Left lung (tissue), 10 donors: Measurements from ENCODE around the gene ANGEL2. TPM values are rescaled to one million over a fixed set of nuclear protein-coding genes. Genes with fewer than 3 reads are reported as not detected.

Source experiments
- ATAC-seq: fragments of 200-7000 bp; cut with Tn5 transposase; one replicate; pipeline ENCODE4 v1.9.1; 2020; ENCODE audit warnings: moderate library complexity
- DNase-seq, 4 donors: peaks; one replicate each; pipeline ENCODE4 v3.0.0-alpha.2; 2013 to 2020
- H3K27ac ChIP-seq, 2 donors: fragments of 200-600 bp; sonication (generic) in 1 of 2; one replicate each; pipeline versions ENCODE4 v1.5.0 to v1.8.0; 2020 to 2021
- H3K27me3 ChIP-seq, 2 donors: fragments of 200-600 bp; sonication (generic) in 1 of 2; one replicate each; pipeline versions ENCODE4 v1.5.0 to v1.8.0; 2020 to 2021
- H3K36me3 ChIP-seq, 2 donors: fragments of 200-600 bp; sonication (generic) in 1 of 2; one replicate each; pipeline versions ENCODE4 v1.5.0 to v1.8.0; 2020 to 2021
- H3K4me1 ChIP-seq, 2 donors: fragments of 200-600 bp; one replicate each; pipeline ENCODE4 v1.8.0; 2021
- H3K4me3 ChIP-seq, 2 donors: fragments of 200-600 bp; sonication (generic) in 1 of 2; one replicate each; pipeline versions ENCODE4 v1.5.0 to v1.8.0; 2020 to 2021; ENCODE audit warnings: mild to moderate bottlenecking in 1 of 2
- H3K9me3 ChIP-seq, 2 donors: fragments of 200-600 bp; sonication (generic) in 1 of 2; one replicate each; pipeline versions ENCODE4 v1.5.0 to v1.8.0; 2020 to 2021
- CTCF ChIP-seq, 2 donors: fragments of 200-600 bp; sonication (generic) in 1 of 2; IDR thresholded peaks; one replicate each; pipeline versions ENCODE4 v1.5.0 to v1.8.0; 2021; ENCODE audit warnings: antibody characterized with exemption in 2 of 2
- intact Hi-C, 2 donors: fragments of 100-400 bp; cut with DNase I; formaldehyde crosslinking; loops; one replicate each; pipeline versions ENCODE4 v1.11.2 to v1.14.2; 2022
- polyA plus RNA-seq, 6 donors: library from polyadenylated mRNA; unstranded; fragments of 120-200 nt; gene quantifications; one replicate each; pipeline ENCODE4 v1.2.1, GENCODE V29; 2013; ENCODE audit not compliant: insufficient read length in 6 of 6
- total RNA-seq, 2 donors: library from RNA; stranded (reverse); fragmentation: NEBNext Ultra II Directional; extraction: Animal tissue kit (Norgen Biotek cat#: 25700); gene quantifications; one replicate each; pipeline ENCODE4 v1.2.1, GENCODE V29; 2021
- donor health status: DM: no; HTN: yes; CAD: no.
- donor health status: DM: no; HTN: no; CAD: no.

Gene ANGEL2
- total and polyA plus RNA-seq, 8 donors, result 24.0 to 56.9 (median 44.8) TPM

DNA sequence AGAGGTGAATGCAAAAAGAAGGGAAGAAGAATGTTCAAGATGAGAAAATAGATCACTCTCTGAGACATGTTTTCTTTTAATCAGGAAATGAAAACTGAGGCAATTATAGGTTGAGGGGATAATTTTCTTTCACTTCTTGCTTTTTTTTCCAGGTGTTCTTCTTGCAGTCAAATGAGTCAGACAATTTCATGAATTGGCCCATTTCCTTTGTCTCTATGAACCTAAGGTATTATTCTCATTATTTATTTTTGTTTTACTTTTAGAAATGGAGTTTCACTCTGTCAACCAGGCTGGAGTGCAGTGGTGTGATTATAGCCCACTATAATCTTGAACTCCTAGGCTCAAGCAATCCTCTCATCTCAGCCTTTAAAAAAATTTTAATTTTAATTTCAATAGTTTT lies 68.8 kb downstream of the ANGEL2 start:
- Histone ChIP-seq H3K27me3 (peaks cover 5 to 30% of the 10 kb centered on the region in 2 donors), H3K4me1 (peaks cover 5 to 21% of the 10 kb centered on the region in 2 donors), H3K4me3 (no peak overlapping the region), H3K9me3 (no peaks in the 10 kb centered on the region), H3K36me3 (no peaks in the 10 kb centered on the region), H3K27ac (no peak overlapping the region)
- DNase-seq, result no peak
- ATAC-seq, result no peak
- intact Hi-C loops, result no loop called here
- TF ChIP-seq CTCF (IDR thresholded peaks at IDR 0.05), result no peak

DNA sequence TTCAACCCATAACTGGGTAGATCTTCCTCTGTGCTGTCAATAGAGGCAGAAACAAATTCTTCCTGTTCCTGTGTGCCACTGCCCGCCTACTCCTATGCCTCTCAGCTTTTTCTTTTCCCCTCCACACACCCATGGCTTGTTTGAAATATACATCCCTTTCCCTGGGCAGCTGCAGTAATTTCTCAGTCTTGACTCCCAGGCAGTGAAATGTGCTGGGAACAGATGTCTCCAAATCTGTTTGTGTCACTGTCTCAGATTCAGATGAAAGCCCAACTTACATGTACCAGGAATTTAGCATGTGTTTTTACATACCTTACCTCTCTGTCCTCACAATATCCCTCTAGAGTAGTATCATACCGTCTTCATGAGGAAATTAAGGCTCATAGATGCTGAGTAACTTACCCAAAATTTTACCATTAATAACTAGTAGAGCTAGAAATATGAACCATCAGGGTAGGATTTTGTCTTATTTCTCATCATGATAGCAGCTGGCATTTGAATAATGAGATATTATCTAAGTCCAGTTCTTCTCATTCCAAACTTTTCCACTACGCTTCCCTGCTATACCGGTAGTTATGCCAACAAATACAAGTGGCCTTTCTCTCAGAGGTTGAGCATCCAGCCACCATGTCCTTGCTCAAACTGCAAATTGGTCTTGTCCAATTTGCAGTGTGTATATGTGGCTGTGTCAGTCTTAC lies 70.1 kb downstream of the ANGEL2 start:
- Histone ChIP-seq H3K4me3 (no peak overlapping the region), H3K4me1 (peaks cover 0 to 9% of the 10 kb centered on the region in 2 donors), H3K27me3 (peaks cover 0 to 17% of the 10 kb centered on the region in 2 donors), H3K36me3 (no peaks in the 10 kb centered on the region), H3K27ac (no peak overlapping the region), H3K9me3 (peaks cover 0 to 3% of the 10 kb centered on the region in 2 donors)
- DNase-seq (no peak), ATAC-seq (no peak)
- TF ChIP-seq CTCF (IDR thresholded peaks at IDR 0.05), result no peak
- intact Hi-C loops, result no loop called here

DNA sequence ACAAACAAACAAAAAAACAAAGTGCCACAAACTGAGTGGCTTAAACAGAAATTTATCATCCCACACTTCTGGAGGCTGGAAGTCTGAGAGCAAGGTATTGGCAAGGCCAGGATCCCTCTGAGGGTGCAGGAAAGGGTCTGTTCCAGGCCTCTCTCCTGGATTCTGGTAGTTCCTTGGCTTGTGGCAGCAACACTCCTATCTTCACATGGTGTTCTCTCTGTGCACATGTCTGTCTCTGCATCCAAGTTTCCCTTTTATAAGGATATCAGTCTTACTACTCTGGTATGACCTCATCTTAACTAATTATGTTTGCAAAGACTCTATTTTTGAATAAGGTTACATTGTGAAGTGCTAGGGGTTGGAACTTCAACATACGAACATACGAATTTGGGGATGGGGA lies 70.6 kb downstream of the ANGEL2 start:
- no peak for ATAC-seq
- intact Hi-C loops, result no loop called here
- peaks cover 0 to 3% of the 10 kb centered on the region in 2 donors for H3K4me1 ChIP-seq
- H3K27ac ChIP-seq, result no peak overlapping the region
- peaks cover 0 to 12% of the 10 kb centered on the region in 2 donors for H3K27me3 ChIP-seq
- H3K4me3 ChIP-seq, result no peak overlapping the region
- peaks cover 0 to 9% of the 10 kb centered on the region in 2 donors for H3K9me3 ChIP-seq
- no peak for DNase-seq
- TF ChIP-seq CTCF (IDR thresholded peaks at IDR 0.05), result no peak
- no peaks in the 10 kb centered on the region for H3K36me3 ChIP-seq

DNA sequence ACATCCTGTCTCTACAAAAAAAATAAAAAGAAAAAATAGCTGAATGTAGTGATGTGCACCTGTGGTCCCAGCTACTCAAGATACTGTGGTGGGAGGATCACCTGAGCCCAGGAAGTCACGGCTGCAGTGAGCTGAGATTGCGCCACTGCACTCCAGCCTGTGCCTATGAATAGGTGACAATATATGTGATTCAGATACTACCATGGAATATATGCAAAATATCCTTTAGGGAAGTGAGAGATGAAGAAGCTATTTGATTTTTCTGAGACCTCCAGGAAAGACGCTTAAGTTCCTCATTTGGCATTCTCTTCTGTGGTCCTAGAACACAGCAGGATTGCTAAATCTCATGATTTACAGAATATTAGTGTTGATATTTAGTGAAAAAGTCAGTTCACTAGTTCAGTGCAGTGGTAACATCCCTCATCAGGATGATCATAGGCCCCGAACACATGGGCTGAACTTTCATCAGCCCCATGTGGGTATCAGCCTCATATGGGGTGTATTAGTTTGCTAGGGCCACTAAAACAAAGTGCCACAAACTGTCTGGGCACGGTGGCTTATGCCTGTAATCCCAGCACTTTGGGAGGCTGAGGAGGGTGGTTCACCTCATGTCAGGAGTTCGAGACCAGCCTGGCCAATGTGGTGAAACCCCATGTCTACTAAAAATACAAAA lies 71.3 kb downstream of the ANGEL2 start:
- ATAC-seq (no peak), DNase-seq (no peak)
- no peak overlapping the region for H3K27ac ChIP-seq
- H3K4me3 ChIP-seq, result no peak overlapping the region
- TF ChIP-seq CTCF (IDR thresholded peaks at IDR 0.05), result no peak
- peaks cover 0 to 5% of the 10 kb centered on the region in 2 donors for H3K27me3 ChIP-seq
- intact Hi-C loops, result no loop called here
- H3K4me1 ChIP-seq, result no peaks in the 10 kb centered on the region
- peaks cover 0 to 14% of the 10 kb centered on the region in 2 donors for H3K9me3 ChIP-seq
- H3K36me3 ChIP-seq, result no peaks in the 10 kb centered on the region

- Histone ChIP-seq H3K36me3 (no peaks in the 10 kb centered on the region), H3K27me3 (no peaks in the 10 kb centered on the region), H3K27ac (no peak overlapping the region), H3K9me3 (peaks cover 0 to 14% of the 10 kb centered on the region in 2 donors), H3K4me3 (no peak overlapping the region), H3K4me1 (no peaks in the 10 kb centered on the region)
- TF ChIP-seq CTCF (IDR thresholded peaks at IDR 0.05), result no peak
- DNase-seq (no peak), ATAC-seq (no peak)
- intact Hi-C loops, result no loop called here
Measured at GRCh38 chr1:212943393-212943710, 72.3 kb downstream of the ANGEL2 start.
